SK-N-SH treated with all-trans-retinoic acid at 6 μM for 48 hours (cell line): ENCODE measurements around the gene LRRC56.

ENCODE experiments used
- ARNTL ChIP-seq: fragments of 450-650 bp; formaldehyde crosslinking; IDR thresholded peaks from 2 replicates; pipeline ENCODE4 v1.5.0; 2020; ENCODE audit warnings: low read depth, mild to moderate bottlenecking, moderate library complexity, borderline replicate concordance
- BACH2 ChIP-seq: fragments of 250-450 bp; sonication (Bioruptor Pico); IDR thresholded peaks from 2 replicates; pipeline ENCODE4 v1.9.0; 2021; ENCODE audit warnings: mild to moderate bottlenecking, borderline replicate concordance
- CREB5 ChIP-seq: fragments of 250-450 bp; sonication (Bioruptor Pico); IDR thresholded peaks from 2 replicates; pipeline ENCODE4 v1.5.1; 2020; ENCODE audit warnings: low read depth, mild to moderate bottlenecking, moderate library complexity
- POU6F1 ChIP-seq: fragments of 250-450 bp; sonication (Bioruptor Pico); IDR thresholded peaks from 2 replicates; pipeline ENCODE4 v1.8.0; 2021; ENCODE audit warnings: low read depth, mild to moderate bottlenecking, moderate library complexity, borderline replicate concordance
- RARB ChIP-seq: fragments of 250-450 bp; sonication (Bioruptor Pico); IDR thresholded peaks from 2 replicates; pipeline ENCODE4 v1.8.0; 2021; ENCODE audit warnings: mild to moderate bottlenecking, moderate library complexity
- ZFP30 ChIP-seq: fragments of 450-650 bp; formaldehyde crosslinking; IDR thresholded peaks from 2 replicates; pipeline ENCODE4 v1.5.0; 2022; ENCODE audit warnings: mild to moderate bottlenecking, moderate library complexity
- ZNF70 ChIP-seq: fragments of 450-650 bp; formaldehyde crosslinking; IDR thresholded peaks from 2 replicates; pipeline ENCODE4 v1.5.0; 2020; ENCODE audit warnings: mild to moderate bottlenecking, moderate library complexity

- TF ChIP-seq BACH2 (no peak), ZNF70 (no peak), RARB (CRISPR knock-in tag) (no peak), ZFP30 (CRISPR knock-in tag) (no peak), POU6F1 (no peak), CREB5 (CRISPR knock-in tag) (no peak), ARNTL (CRISPR knock-in tag) (no peak)
Observed at GRCh38 chr11:533586-534395, 3.5 kb upstream of the LRRC56 start.
